ENCODE results near the gene FBXL13.

DNA sequence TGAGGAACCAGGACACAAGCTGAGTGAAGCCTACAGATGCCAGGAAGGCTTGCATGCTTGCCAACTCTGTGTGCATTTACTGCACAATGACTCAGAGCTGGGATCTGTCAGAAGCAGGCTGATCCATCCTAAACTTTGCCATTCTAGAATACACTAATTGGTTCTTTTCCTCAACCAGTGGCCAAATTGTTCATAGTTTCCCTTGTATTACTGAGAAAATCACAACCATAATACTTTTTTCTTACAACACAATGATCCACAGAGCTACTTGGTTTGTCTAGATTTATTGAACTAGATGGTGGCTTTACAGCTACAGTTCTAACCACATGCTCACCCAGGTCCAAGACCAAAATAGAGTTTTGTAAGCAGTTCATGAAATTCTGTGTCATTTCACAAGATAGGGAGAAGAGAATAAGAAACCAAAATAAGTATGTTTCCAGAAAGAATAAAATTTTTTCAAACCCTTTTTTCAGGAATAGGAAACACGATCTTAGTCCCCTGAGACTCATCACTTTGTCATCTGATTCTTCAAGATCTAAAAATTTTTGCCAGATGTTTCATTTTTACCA lies 182.8 kb downstream of the FBXL13 start:
- TF ChIP-seq, protein P1, sequence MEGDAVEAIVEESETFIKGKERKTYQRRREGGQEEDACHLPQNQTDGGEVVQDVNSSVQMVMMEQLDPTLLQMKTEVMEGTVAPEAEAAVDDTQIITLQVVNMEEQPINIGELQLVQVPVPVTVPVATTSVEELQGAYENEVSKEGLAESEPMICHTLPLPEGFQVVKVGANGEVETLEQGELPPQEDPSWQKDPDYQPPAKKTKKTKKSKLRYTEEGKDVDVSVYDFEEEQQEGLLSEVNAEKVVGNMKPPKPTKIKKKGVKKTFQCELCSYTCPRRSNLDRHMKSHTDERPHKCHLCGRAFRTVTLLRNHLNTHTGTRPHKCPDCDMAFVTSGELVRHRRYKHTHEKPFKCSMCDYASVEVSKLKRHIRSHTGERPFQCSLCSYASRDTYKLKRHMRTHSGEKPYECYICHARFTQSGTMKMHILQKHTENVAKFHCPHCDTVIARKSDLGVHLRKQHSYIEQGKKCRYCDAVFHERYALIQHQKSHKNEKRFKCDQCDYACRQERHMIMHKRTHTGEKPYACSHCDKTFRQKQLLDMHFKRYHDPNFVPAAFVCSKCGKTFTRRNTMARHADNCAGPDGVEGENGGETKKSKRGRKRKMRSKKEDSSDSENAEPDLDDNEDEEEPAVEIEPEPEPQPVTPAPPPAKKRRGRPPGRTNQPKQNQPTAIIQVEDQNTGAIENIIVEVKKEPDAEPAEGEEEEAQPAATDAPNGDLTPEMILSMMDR (IDR thresholded peaks at IDR 0.05; ENCODE audit: control extremely low read depth in 1 of 3, insufficient read depth in 1 of 3, low read depth in 1 of 3, low read length in 3 of 3), result no peak
- TF ChIP-seq GABPA (IDR thresholded peaks at IDR 0.05; ENCODE audit: borderline replicate concordance, insufficient read depth, low read length) (no peak), EZH2 (IDR thresholded peaks at IDR 0.05; ENCODE audit: low read depth, low read length, severe bottlenecking) (no peak), POLR2A (IDR thresholded peaks at IDR 0.05; ENCODE audit: control extremely low read depth in 1 of 2, low read depth in 2 of 2, low read length in 2 of 2) (no peak), SIN3A (conservative IDR thresholded peaks at IDR 0.05 in 1 of 2, IDR thresholded peaks at IDR 0.05 in 1 of 2; ENCODE audit: low read depth in 1 of 2, low read length in 2 of 2) (no peak), HDAC6 (IDR thresholded peaks at IDR 0.05; ENCODE audit: low read depth, low read length) (no peak), POLR2AphosphoS5 (IDR thresholded peaks at IDR 0.05; ENCODE audit: low read depth, low read length) (no peak), RAD21 (IDR thresholded peaks at IDR 0.05 in 1 of 2, conservative IDR thresholded peaks at IDR 0.05 in 1 of 2; ENCODE audit: low read depth in 2 of 2, low read length in 2 of 2) (no peak), ZNF274 (IDR thresholded peaks at IDR 0.05; ENCODE audit: borderline replicate concordance, extremely low read depth, low read length) (no peak), CHD1 (IDR thresholded peaks at IDR 0.05; ENCODE audit: low read depth, low read length) (no peak), SP4 (IDR thresholded peaks at IDR 0.05; ENCODE audit: low read length) (no peak)
- TF ChIP-seq, protein P2, sequence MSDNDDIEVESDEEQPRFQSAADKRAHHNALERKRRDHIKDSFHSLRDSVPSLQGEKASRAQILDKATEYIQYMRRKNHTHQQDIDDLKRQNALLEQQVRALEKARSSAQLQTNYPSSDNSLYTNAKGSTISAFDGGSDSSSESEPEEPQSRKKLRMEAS (IDR thresholded peaks at IDR 0.05), result no peak
- TF ChIP-seq, protein P3, sequence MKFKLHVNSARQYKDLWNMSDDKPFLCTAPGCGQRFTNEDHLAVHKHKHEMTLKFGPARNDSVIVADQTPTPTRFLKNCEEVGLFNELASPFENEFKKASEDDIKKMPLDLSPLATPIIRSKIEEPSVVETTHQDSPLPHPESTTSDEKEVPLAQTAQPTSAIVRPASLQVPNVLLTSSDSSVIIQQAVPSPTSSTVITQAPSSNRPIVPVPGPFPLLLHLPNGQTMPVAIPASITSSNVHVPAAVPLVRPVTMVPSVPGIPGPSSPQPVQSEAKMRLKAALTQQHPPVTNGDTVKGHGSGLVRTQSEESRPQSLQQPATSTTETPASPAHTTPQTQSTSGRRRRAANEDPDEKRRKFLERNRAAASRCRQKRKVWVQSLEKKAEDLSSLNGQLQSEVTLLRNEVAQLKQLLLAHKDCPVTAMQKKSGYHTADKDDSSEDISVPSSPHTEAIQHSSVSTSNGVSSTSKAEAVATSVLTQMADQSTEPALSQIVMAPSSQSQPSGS (IDR thresholded peaks at IDR 0.05; ENCODE audit: low read length), result no peak
- TF ChIP-seq, protein P4, sequence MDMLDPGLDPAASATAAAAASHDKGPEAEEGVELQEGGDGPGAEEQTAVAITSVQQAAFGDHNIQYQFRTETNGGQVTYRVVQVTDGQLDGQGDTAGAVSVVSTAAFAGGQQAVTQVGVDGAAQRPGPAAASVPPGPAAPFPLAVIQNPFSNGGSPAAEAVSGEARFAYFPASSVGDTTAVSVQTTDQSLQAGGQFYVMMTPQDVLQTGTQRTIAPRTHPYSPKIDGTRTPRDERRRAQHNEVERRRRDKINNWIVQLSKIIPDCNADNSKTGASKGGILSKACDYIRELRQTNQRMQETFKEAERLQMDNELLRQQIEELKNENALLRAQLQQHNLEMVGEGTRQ (IDR thresholded peaks at IDR 0.05; ENCODE audit: low read length), result no peak

Data from H1 (cell line).